Measurements from ENCODE around the gene PPM1F. TPM values are rescaled to one million over a fixed set of nuclear protein-coding genes. Genes with fewer than 3 reads are reported as not detected.

Gene PPM1F
- total RNA-seq, 4 donors from 2014 or later = 13.8 to 28.9 (median 21.0) TPM

DNA sequence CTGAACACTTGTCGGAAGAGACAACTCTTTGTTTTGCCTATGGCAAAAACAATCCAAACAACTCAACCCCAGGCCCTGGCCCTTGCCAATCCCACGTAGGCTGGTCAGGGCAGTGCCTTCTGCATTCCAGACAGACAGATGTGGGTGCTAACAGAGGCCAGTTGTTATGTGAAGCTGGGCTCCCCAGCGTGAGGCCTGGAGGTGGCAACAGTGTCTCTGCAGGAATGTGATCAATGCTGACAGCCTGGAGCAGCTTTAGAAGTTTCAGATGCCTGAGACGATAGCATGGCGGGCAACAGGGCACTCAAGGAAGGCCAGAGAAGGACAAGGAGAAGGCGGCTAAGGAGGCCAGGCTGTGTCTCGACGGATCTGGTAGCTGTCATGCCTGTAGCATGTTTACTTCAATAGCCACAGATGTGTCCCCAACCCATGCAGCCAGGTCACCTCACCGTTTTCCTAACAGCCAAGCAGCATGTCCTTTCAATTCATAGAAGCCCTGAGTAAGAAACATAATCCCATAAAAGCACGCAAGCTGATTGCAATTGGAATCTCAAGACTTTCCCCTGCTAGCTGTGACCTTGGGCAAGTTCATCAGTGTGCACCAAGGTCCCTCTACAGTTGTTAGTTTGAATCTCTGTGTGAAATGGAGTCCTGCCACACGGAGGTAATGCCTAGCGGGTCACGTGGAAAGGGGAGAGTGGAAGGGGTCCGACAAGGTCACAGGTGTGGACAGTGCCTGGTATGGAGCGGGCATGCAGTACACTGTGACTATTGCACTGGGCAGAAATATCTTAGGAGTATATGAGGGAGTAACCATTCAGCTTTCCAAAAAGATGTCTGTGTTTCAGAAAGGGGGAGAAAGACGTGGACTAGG is 14.2 kb upstream of the PPM1F start:
- no peak for TF ChIP-seq POLR2A (IDR thresholded peaks at IDR 0.05)
- TF ChIP-seq, protein P1, sequence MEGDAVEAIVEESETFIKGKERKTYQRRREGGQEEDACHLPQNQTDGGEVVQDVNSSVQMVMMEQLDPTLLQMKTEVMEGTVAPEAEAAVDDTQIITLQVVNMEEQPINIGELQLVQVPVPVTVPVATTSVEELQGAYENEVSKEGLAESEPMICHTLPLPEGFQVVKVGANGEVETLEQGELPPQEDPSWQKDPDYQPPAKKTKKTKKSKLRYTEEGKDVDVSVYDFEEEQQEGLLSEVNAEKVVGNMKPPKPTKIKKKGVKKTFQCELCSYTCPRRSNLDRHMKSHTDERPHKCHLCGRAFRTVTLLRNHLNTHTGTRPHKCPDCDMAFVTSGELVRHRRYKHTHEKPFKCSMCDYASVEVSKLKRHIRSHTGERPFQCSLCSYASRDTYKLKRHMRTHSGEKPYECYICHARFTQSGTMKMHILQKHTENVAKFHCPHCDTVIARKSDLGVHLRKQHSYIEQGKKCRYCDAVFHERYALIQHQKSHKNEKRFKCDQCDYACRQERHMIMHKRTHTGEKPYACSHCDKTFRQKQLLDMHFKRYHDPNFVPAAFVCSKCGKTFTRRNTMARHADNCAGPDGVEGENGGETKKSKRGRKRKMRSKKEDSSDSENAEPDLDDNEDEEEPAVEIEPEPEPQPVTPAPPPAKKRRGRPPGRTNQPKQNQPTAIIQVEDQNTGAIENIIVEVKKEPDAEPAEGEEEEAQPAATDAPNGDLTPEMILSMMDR (IDR thresholded peaks at IDR 0.05) = no peak
- DNase-seq = no peak
- H3K27me3 ChIP-seq = no peaks in the 10 kb centered on the region
- H3K4me1 ChIP-seq = no peaks in the 10 kb centered on the region
- H3K36me3 ChIP-seq = peaks cover 0 to 99% (median 0%) of the 10 kb centered on the region in 3 donors
- no peak overlapping the region for H3K27ac ChIP-seq
- H3K9me3 ChIP-seq = no peaks in the 10 kb centered on the region
- H3K4me3 ChIP-seq = no peak overlapping the region

GRCh38 chr22:21965762-21966288 is 13.2 kb upstream of the PPM1F start:
- Histone ChIP-seq H3K27ac (no peak overlapping the region), H3K4me3 (no peak overlapping the region), H3K4me1 (no peaks in the 10 kb centered on the region), H3K9me3 (no peaks in the 10 kb centered on the region), H3K36me3 (peaks cover 0 to 99% (median 0%) of the 10 kb centered on the region in 3 donors), H3K27me3 (no peaks in the 10 kb centered on the region)
- no peak for DNase-seq
- no peak for TF ChIP-seq POLR2A (IDR thresholded peaks at IDR 0.05)
- TF ChIP-seq, protein P1 (IDR thresholded peaks at IDR 0.05) = no peak

DNA sequence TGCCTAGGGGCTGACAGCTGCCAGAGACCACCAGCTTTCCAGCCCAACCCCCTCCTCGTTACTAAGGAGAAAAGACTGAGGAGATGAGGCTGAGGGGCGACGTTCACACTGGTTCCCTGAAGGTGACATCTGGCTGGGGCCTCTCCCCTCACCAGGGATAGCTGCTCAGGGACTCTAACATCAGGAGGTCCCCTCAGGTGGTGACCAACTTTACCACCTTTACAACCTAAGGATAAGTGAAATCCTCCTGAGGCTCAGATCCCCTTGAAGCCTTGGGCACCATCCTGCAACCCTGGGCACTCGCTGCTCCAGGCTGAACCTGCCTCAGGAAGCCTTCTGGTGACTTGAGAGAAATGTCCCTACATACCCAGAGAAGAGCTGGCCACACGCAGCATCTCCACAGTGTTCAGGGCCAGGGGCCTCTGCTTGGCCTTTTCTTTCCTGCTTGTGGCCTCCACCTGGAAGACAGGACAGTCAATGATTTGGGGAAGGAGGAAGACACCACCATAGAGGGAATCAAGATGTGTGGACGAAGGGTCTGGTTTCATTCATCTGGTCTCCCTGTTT is 12.4 kb upstream of the PPM1F start:
- H3K27me3 ChIP-seq = no peaks in the 10 kb centered on the region
- H3K9me3 ChIP-seq = no peaks in the 10 kb centered on the region
- TF ChIP-seq, protein P1 (IDR thresholded peaks at IDR 0.05) = no peak
- TF ChIP-seq POLR2A (IDR thresholded peaks at IDR 0.05) = no peak
- H3K36me3 ChIP-seq = peaks cover 0 to 97% (median 0%) of the 10 kb centered on the region in 3 donors
- no peak for DNase-seq
- no peak overlapping the region for H3K4me3 ChIP-seq
- no peak overlapping the region for H3K27ac ChIP-seq
- no peaks in the 10 kb centered on the region for H3K4me1 ChIP-seq

DNA sequence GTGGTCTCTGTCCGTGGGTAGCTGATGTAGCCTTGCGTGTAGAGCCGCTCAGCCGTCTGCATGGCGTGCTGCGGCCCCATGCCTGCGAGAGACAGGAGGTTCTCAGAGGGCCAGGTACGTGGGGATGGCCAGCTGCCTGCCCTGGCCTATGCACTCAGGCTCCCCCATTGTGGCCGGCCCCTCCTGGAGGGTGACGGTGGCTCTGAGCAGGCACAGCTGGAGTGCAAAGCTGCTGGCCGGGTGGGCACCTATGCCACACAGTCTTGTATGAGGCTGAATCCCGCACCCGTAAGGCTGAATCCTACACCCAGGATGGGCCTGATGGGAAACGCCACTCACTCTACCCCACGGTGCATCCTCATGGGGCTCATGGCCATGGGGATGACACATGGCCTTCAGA is 11.6 kb upstream of the PPM1F start:
- Histone ChIP-seq H3K36me3 (peaks cover 0 to 96% (median 0%) of the 10 kb centered on the region in 3 donors), H3K9me3 (no peaks in the 10 kb centered on the region), H3K4me1 (no peaks in the 10 kb centered on the region), H3K27ac (no peak overlapping the region), H3K27me3 (no peaks in the 10 kb centered on the region), H3K4me3 (no peak overlapping the region)
- no peak for DNase-seq
- no peak for TF ChIP-seq POLR2A (IDR thresholded peaks at IDR 0.05)
- TF ChIP-seq, protein P1 (IDR thresholded peaks at IDR 0.05) = no peak

DNA sequence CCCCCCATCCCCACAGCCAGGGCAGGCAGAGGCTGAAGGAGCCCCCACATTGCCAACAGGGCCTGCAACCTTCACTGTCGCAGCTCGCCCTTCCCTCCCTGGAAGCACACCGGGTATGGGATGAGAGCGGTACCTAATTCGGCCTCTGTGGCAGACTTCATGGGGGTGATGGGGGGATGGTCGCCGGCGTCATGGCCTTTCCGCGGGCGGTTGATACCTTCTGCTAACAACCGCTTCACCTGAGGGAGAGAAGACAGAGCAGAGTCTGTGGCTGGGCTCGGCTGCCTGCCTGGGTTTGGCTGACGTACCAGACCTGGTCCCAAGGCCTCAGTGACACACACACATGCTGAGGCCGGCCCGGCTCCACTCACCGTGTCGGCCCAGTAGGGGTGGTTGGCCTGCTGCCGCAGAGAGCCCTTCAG is 11.2 kb upstream of the PPM1F start:
- no peak for DNase-seq
- H3K27ac ChIP-seq = no peak overlapping the region
- no peaks in the 10 kb centered on the region for H3K9me3 ChIP-seq
- TF ChIP-seq POLR2A (IDR thresholded peaks at IDR 0.05) = no peak
- TF ChIP-seq, protein P1 (IDR thresholded peaks at IDR 0.05) = no peak
- peaks cover 0 to 97% (median 0%) of the 10 kb centered on the region in 3 donors for H3K36me3 ChIP-seq
- H3K4me1 ChIP-seq = no peaks in the 10 kb centered on the region
- no peaks in the 10 kb centered on the region for H3K27me3 ChIP-seq
- H3K4me3 ChIP-seq = no peak overlapping the region

Measured in Peyer's patch (tissue), 4 donors.